Measurements from ENCODE around the gene CAPN13. TPM values are rescaled to one million over a fixed set of nuclear protein-coding genes. Genes with fewer than 3 reads are reported as not detected.

Gene CAPN13
- total RNA-seq, 1 donor from 2014 or later = not detected

DNA sequence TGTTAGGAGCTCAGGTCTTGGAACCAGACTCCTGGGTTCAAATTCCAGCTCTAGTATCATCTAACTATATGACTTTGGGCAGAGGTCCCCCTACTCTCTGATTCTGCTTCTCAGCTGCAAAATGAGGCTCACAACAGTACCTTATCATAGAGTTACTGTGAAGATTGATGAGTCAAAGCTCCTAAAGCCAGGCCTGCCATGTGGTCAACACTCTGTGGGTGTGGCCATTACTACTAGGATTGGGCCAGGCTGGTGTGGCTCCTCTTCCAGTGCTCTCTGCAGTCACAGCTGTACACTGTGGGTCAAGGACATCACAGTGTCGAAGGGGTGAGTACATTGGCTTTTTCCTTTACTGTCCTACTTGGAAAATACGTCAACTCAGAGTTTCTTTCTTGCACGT, 22.6 kb downstream of the CAPN13 start:
- H3K9me3 Mint-ChIP-seq (ENCODE audit: unreplicated experiment) = no peaks in the 10 kb centered on the region
- no peak for FAIRE-seq
- no peaks in the 10 kb centered on the region for H3K36me3 Mint-ChIP-seq (ENCODE audit: low read depth, unreplicated experiment)
- Histone ChIP-seq H3K4me3 (ENCODE audit: insufficient read depth, low read depth, low read length) (no peak overlapping the region), H3K9me3 (ENCODE audit: insufficient read depth, low read depth, low read length) (no peaks in the 10 kb centered on the region), H3K27ac (ENCODE audit: low read depth, low read length) (no peak overlapping the region), H3K36me3 (ENCODE audit: insufficient read depth, low read length) (no peaks in the 10 kb centered on the region), H3K27me3 (ENCODE audit: insufficient read depth, low read length) (no peaks in the 10 kb centered on the region), H3K79me2 (ENCODE audit: insufficient read depth, low read length) (no peaks in the 10 kb centered on the region), H2AFZ (ENCODE audit: low read depth, low read length) (no peak overlapping the region), H4K20me1 (ENCODE audit: insufficient read depth, low read length) (no peaks in the 10 kb centered on the region), H3K4me2 (ENCODE audit: low read length) (no peak overlapping the region), H3K9ac (ENCODE audit: low read length) (no peak overlapping the region), H3K4me1 (ENCODE audit: insufficient read depth, low read length) (no peaks in the 10 kb centered on the region)
- H3K27ac Mint-ChIP-seq (ENCODE audit: unreplicated experiment) = no peak overlapping the region
- H3K4me3 Mint-ChIP-seq (ENCODE audit: unreplicated experiment) = no peak overlapping the region
- peaks cover 6% of the 10 kb centered on the region for H3K4me1 Mint-ChIP-seq (ENCODE audit: low read depth, unreplicated experiment)
- peaks cover 15% of the 10 kb centered on the region for H3K27me3 Mint-ChIP-seq (ENCODE audit: low read depth, unreplicated experiment)
- DNase-seq (ENCODE audit: low read depth) = no peak
- TF ChIP-seq EZH2 (IDR thresholded peaks at IDR 0.05; ENCODE audit: insufficient read depth, low read length) = no peak

- Mint-ChIP-seq H3K36me3 (ENCODE audit: low read depth, unreplicated experiment) (no peaks in the 10 kb centered on the region), H3K27ac (ENCODE audit: unreplicated experiment) (no peak overlapping the region), H3K27me3 (ENCODE audit: low read depth, unreplicated experiment) (peaks cover 8% of the 10 kb centered on the region), H3K9me3 (ENCODE audit: unreplicated experiment) (no peaks in the 10 kb centered on the region), H3K4me3 (ENCODE audit: unreplicated experiment) (no peak overlapping the region), H3K4me1 (ENCODE audit: low read depth, unreplicated experiment) (peaks cover 6% of the 10 kb centered on the region)
- H2AFZ ChIP-seq (ENCODE audit: low read depth, low read length) = no peak overlapping the region
- no peaks in the 10 kb centered on the region for H3K4me1 ChIP-seq (ENCODE audit: insufficient read depth, low read length)
- H3K79me2 ChIP-seq (ENCODE audit: insufficient read depth, low read length) = no peaks in the 10 kb centered on the region
- H3K36me3 ChIP-seq (ENCODE audit: insufficient read depth, low read length) = no peaks in the 10 kb centered on the region
- FAIRE-seq = no peak
- H3K27me3 ChIP-seq (ENCODE audit: insufficient read depth, low read length) = no peaks in the 10 kb centered on the region
- no peak overlapping the region for H3K27ac ChIP-seq (ENCODE audit: low read depth, low read length)
- no peak overlapping the region for H3K4me3 ChIP-seq (ENCODE audit: insufficient read depth, low read depth, low read length)
- H3K4me2 ChIP-seq (ENCODE audit: low read length) = no peak overlapping the region
- peaks cover 3% of the 10 kb centered on the region for H3K9me3 ChIP-seq (ENCODE audit: insufficient read depth, low read depth, low read length)
- no peak for DNase-seq (ENCODE audit: low read depth)
- TF ChIP-seq, protein P1, sequence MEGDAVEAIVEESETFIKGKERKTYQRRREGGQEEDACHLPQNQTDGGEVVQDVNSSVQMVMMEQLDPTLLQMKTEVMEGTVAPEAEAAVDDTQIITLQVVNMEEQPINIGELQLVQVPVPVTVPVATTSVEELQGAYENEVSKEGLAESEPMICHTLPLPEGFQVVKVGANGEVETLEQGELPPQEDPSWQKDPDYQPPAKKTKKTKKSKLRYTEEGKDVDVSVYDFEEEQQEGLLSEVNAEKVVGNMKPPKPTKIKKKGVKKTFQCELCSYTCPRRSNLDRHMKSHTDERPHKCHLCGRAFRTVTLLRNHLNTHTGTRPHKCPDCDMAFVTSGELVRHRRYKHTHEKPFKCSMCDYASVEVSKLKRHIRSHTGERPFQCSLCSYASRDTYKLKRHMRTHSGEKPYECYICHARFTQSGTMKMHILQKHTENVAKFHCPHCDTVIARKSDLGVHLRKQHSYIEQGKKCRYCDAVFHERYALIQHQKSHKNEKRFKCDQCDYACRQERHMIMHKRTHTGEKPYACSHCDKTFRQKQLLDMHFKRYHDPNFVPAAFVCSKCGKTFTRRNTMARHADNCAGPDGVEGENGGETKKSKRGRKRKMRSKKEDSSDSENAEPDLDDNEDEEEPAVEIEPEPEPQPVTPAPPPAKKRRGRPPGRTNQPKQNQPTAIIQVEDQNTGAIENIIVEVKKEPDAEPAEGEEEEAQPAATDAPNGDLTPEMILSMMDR (IDR thresholded peaks at IDR 0.05; ENCODE audit: insufficient read depth, low read depth, low read length) = no peak
- TF ChIP-seq EZH2 (IDR thresholded peaks at IDR 0.05; ENCODE audit: insufficient read depth, low read length) = no peak
- H4K20me1 ChIP-seq (ENCODE audit: insufficient read depth, low read length) = no peaks in the 10 kb centered on the region
- H3K9ac ChIP-seq (ENCODE audit: low read length) = no peak overlapping the region
Observed at GRCh38 chr2:30781961-30782533, 25.2 kb downstream of the CAPN13 start.

DNA sequence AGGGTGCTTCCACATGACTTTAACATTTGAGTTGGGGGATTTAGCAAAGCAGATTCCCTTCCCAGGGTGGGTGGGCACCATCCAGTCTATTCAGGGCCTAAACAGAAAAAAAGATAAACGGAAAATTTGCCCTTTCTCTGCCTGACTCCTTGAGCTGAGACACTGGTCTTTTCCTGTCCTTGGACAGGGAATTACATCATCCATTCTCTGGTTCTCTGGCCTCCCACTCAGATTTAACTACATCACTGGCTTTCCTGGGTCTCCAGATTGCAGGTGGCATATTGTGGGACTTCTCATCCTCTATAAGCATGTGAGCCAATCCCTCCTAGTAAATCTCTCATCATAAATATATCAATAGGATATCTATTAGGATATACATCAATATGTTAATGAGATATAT, 25.8 kb downstream of the CAPN13 start:
- no peak for FAIRE-seq
- TF ChIP-seq, protein P1 (IDR thresholded peaks at IDR 0.05; ENCODE audit: insufficient read depth, low read depth, low read length) = no peak
- no peak for TF ChIP-seq EZH2 (IDR thresholded peaks at IDR 0.05; ENCODE audit: insufficient read depth, low read length)
- peaks cover 3% of the 10 kb centered on the region for H3K9me3 ChIP-seq (ENCODE audit: insufficient read depth, low read depth, low read length)
- H3K4me1 Mint-ChIP-seq (ENCODE audit: low read depth, unreplicated experiment) = peaks cover 6% of the 10 kb centered on the region
- H3K9me3 Mint-ChIP-seq (ENCODE audit: unreplicated experiment) = no peaks in the 10 kb centered on the region
- H3K4me1 ChIP-seq (ENCODE audit: insufficient read depth, low read length) = no peaks in the 10 kb centered on the region
- peaks cover 9% of the 10 kb centered on the region for H3K27me3 Mint-ChIP-seq (ENCODE audit: low read depth, unreplicated experiment)
- H2AFZ ChIP-seq (ENCODE audit: low read depth, low read length) = no peak overlapping the region
- no peaks in the 10 kb centered on the region for H3K36me3 Mint-ChIP-seq (ENCODE audit: low read depth, unreplicated experiment)
- no peaks in the 10 kb centered on the region for H3K79me2 ChIP-seq (ENCODE audit: insufficient read depth, low read length)
- H3K27me3 ChIP-seq (ENCODE audit: insufficient read depth, low read length) = no peaks in the 10 kb centered on the region
- no peak overlapping the region for H3K27ac ChIP-seq (ENCODE audit: low read depth, low read length)
- no peak overlapping the region for H3K4me3 Mint-ChIP-seq (ENCODE audit: unreplicated experiment)
- no peak overlapping the region for H3K9ac ChIP-seq (ENCODE audit: low read length)
- H3K27ac Mint-ChIP-seq (ENCODE audit: unreplicated experiment) = no peak overlapping the region
- no peaks in the 10 kb centered on the region for H4K20me1 ChIP-seq (ENCODE audit: insufficient read depth, low read length)
- no peaks in the 10 kb centered on the region for H3K36me3 ChIP-seq (ENCODE audit: insufficient read depth, low read length)
- H3K4me3 ChIP-seq (ENCODE audit: insufficient read depth, low read depth, low read length) = no peak overlapping the region
- DNase-seq (ENCODE audit: low read depth) = no peak
- no peak overlapping the region for H3K4me2 ChIP-seq (ENCODE audit: low read length)
